Subcutaneous abdominal adipose tissue (tissue), 5 donors: ENCODE measurements around the gene AIPL1.

ENCODE experiments used
- H3K27ac ChIP-seq: one replicate; pipeline ENCODE4 v1.7.0; 2013; ENCODE audit warnings: low read depth, mild to moderate bottlenecking, inconsistent platforms, low read length, moderate library complexity
- H3K27me3 ChIP-seq, 5 donors: one replicate each; pipeline ENCODE4 v1.7.0; 2013; ENCODE audit warnings: low read length in 5 of 5, inconsistent platforms in 1 of 5; ENCODE audit not compliant: control insufficient read depth in 5 of 5, insufficient read depth in 4 of 5
- H3K36me3 ChIP-seq, 5 donors: one replicate each; pipeline ENCODE4 v1.7.0; 2013; ENCODE audit warnings: low read length in 5 of 5; ENCODE audit not compliant: control insufficient read depth in 5 of 5, insufficient read depth in 5 of 5
- H3K4me1 ChIP-seq, 5 donors: one replicate each; pipeline ENCODE4 v1.7.0; 2013; ENCODE audit warnings: low read length in 5 of 5, mild to moderate bottlenecking in 3 of 5, moderate library complexity in 1 of 5; ENCODE audit not compliant: control insufficient read depth in 5 of 5, insufficient read depth in 5 of 5
- H3K4me3 ChIP-seq, 5 donors: one replicate each; pipeline ENCODE4 v1.7.0; 2013; ENCODE audit warnings: low read length in 5 of 5, low read depth in 1 of 5
- H3K9ac ChIP-seq, 5 donors: one replicate each; pipeline ENCODE4 v1.7.0; 2013; ENCODE audit warnings: low read length in 5 of 5, mild to moderate bottlenecking in 4 of 5, moderate library complexity in 3 of 5
- H3K9me3 ChIP-seq, 5 donors: one replicate each; pipeline ENCODE4 v1.7.0; 2013; ENCODE audit warnings: low read length in 5 of 5; ENCODE audit not compliant: control insufficient read depth in 5 of 5
- donor health status: healthy.
- donor health status: healthy.
- donor health status: healthy.
- donor health status: healthy.
- donor health status: healthy.

The AIPL1 gene

DNA sequence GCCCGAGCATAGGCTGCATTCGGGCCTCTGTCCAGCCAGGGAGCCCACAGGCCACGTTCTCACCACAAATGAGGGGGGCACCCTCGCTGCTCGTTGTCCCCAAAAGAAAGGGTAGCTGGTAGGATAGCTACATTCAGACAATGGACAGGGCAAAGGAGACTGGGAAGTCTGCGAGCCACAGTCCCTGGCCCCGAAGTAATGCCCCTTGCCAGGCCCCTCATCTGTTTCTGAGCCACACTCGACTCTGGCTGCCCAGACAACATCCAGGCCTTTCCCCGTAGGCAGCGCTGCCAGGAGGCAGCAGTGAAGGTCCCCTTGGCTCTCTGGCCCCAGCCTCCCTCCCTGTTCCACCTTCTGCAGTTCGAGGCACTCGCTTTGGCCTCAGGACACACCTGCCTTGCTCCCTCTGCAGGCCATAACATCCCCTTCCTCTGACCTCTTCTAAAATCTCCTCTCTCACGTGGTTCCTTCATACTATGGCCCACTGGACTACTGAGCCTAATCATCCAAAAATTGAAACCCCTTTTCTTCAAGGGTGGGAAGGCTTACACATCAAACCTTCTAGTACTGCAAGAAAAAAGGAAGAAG is 12.2 kb downstream of the AIPL1 start:
- H3K9me3 ChIP-seq, result no peaks in the 10 kb centered on the region
- no peak overlapping the region for H3K4me3 ChIP-seq
- H3K36me3 ChIP-seq, result no peaks in the 10 kb centered on the region
- no peak overlapping the region for H3K9ac ChIP-seq
- H3K27ac ChIP-seq, result no peak overlapping the region
- peaks cover 0 to 24% (median 19%) of the 10 kb centered on the region in 5 donors for H3K27me3 ChIP-seq
- peaks cover 0 to 4% (median 0%) of the 10 kb centered on the region in 5 donors for H3K4me1 ChIP-seq

DNA sequence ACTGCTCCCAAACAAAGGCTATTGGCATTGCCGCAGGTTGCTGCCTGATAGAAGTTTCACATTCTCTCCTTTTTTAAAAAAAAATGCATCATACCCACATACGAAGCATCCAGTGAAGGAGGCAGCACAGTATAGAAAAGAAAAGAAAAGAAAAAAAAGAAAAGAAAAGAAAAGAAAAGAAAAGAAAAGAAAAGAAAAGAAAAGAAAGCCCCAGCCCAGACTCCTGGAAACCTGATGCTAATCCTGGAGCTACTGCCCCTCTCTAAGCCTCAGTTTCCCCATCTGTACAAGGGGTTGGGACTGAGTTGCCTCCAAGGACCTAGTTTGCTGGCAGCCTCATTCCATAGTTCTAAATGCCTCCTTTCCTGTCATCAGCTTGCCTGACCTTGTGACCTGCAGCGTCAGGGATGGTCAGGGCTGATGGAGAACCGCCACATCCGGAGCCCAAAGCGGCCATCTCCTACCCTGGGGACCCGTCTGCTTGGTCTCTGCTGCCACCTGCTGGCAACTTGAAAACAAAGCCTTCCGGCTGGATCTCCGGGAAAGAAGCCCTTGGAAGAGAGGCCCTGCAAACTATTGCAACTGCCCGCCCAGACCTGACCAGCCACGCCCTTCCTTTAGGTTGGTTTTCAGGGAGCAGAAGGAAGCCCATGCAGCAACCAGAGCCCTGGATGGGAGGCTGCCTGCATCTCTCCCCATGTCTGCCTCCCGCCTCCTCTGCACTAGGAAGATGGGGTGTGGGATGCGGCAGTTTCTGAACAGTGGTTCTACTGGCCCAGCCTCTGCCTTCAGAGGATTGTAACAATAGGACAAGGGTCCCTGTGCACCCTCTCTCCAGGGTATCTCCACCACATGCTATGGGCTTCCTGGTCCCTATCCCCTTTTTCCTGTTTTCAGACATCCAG is 13.0 kb downstream of the AIPL1 start:
- no peak overlapping the region for H3K27ac ChIP-seq
- no peaks in the 10 kb centered on the region for H3K4me1 ChIP-seq
- peaks cover 6 to 29% (median 23%) of the 10 kb centered on the region in 5 donors for H3K27me3 ChIP-seq
- H3K36me3 ChIP-seq, result no peaks in the 10 kb centered on the region
- no peaks in the 10 kb centered on the region for H3K9me3 ChIP-seq
- no peak overlapping the region for H3K9ac ChIP-seq
- H3K4me3 ChIP-seq, result no peak overlapping the region

DNA sequence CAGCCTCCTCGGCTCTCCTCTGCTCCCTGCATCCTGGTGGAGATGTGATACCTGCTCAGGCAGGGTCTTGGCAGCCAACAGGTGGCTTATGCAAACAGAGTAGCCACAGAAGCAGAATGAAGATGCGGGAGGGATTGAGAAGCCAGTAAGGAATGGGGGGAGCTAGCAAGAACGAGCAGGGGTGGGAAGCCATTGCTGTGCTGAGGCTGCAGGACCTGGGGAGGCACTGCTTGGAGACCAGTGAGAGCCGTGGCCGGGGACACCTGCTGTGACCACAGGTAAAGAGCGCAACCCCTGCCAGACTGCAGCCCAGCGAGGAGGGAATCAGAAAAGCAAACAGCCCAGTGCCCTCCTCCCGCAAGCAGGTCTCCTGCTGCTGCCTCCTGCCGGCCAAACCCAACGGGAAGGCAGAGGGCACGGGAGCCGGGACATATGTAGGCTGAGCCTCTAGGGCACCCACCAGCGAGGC is 14.7 kb downstream of the AIPL1 start:
- H3K4me1 ChIP-seq, result no peaks in the 10 kb centered on the region
- H3K4me3 ChIP-seq, result no peak overlapping the region
- H3K27ac ChIP-seq, result no peak overlapping the region
- no peaks in the 10 kb centered on the region for H3K36me3 ChIP-seq
- H3K27me3 ChIP-seq, result peaks cover 6 to 22% (median 19%) of the 10 kb centered on the region in 5 donors
- H3K9ac ChIP-seq, result no peak overlapping the region
- H3K9me3 ChIP-seq, result no peaks in the 10 kb centered on the region

DNA sequence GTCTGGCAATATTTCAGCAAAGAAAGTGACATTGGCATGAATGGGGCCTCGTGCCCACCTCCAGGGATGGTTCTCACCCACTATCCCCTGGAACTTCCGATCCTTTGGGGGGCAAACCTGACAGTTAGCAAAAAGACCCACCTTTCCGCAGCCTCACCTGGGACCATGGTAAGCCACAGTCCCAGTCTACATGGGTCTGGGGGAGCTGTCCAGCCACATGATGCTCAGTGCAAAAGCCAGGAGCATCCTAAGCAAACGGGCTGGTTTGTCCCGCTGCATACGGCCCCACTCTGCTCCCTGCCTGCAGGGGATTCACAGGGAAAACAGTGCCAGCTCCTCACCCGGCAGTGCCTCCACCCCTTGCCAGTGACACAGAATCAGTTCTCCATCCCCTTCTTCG is 19.3 kb downstream of the AIPL1 start:
- no peak overlapping the region for H3K4me3 ChIP-seq
- H3K27ac ChIP-seq, result no peak overlapping the region
- H3K9me3 ChIP-seq, result peaks cover 0 to 3% (median 0%) of the 10 kb centered on the region in 5 donors
- H3K27me3 ChIP-seq, result peaks cover 6 to 24% (median 11%) of the 10 kb centered on the region in 5 donors
- no peaks in the 10 kb centered on the region for H3K36me3 ChIP-seq
- H3K9ac ChIP-seq, result no peak overlapping the region
- H3K4me1 ChIP-seq, result no peaks in the 10 kb centered on the region

DNA sequence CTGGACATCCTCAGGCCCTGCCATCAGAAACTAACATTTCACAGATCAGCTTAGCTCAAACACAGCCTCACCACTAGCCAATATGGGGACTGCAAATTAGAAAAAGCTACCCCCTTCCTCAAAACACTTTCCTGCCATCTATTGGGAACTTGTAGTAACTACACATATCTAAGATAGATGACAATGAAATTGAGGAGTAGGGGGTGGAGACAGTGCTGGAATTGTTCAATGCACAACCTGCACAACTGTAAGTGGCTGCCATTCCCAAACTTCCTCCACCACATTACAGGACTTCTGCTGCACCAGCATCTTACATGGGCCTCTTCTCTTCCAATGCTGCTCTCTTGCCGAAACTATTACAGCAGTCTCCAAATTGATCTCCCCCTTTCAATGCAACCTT is 21.9 kb downstream of the AIPL1 start:
- H3K27ac ChIP-seq, result no peak overlapping the region
- H3K9ac ChIP-seq, result no peak overlapping the region
- H3K27me3 ChIP-seq, result peaks cover 3 to 18% (median 10%) of the 10 kb centered on the region in 5 donors

DNA sequence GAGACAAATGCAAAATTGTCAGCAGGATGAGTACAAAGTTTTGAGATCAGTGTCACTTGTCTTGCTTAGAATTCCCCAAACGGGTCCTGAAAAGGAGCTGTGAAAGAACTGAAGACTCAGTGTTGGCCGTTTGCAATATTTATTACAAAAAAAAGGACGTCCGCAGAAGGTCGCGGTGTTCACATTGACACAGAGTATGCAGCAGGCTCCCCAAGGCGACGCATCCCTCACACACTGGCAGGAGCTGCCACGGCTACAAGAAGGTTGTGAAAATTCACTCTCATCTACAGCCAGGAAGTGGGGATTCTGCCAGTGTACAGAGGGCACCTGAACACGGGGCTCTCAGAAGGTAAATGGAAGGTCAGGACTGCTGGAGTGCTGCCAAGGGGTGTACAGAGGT is 26.2 kb downstream of the AIPL1 start:
- Histone ChIP-seq H3K9ac (no peak overlapping the region), H3K9me3 (peaks cover 0 to 3% (median 0%) of the 10 kb centered on the region in 5 donors), H3K4me1 (no peaks in the 10 kb centered on the region), H3K27me3 (peaks cover 0 to 15% (median 9%) of the 10 kb centered on the region in 5 donors), H3K36me3 (no peaks in the 10 kb centered on the region), H3K4me3 (no peak overlapping the region), H3K27ac (no peak overlapping the region)

More for the DNA sequence above, 21.9 kb downstream of the AIPL1 start:
- no peak overlapping the region for H3K4me3 ChIP-seq
- peaks cover 0 to 3% (median 0%) of the 10 kb centered on the region in 5 donors for H3K9me3 ChIP-seq
- H3K4me1 ChIP-seq, result no peaks in the 10 kb centered on the region
- no peaks in the 10 kb centered on the region for H3K36me3 ChIP-seq

DNA sequence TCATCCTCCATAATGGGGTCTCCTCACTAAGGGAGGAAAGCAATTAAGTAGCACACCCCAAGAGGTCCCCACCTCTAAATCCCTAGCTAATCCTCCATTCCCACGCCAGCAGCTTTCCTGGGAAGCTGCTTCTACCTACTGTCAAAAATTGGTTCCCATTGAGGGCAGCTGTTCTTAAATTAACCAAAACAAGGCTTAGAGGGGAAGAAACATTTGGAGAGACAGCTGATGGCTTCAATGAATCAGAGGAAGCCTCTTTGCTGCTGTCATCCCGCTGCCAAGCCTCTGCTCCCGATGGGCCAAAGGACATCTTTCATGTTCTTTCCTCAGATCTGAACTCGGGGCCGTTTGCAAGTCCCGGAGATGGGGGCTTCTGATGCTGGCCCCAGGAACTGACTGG is 26.6 kb downstream of the AIPL1 start:
- H3K36me3 ChIP-seq, result no peaks in the 10 kb centered on the region
- no peak overlapping the region for H3K9ac ChIP-seq
- H3K4me3 ChIP-seq, result no peak overlapping the region
- peaks cover 0 to 3% (median 0%) of the 10 kb centered on the region in 5 donors for H3K9me3 ChIP-seq
- H3K27me3 ChIP-seq, result peaks cover 0 to 15% (median 9%) of the 10 kb centered on the region in 5 donors
- H3K4me1 ChIP-seq, result no peaks in the 10 kb centered on the region
- H3K27ac ChIP-seq, result no peak overlapping the region

DNA sequence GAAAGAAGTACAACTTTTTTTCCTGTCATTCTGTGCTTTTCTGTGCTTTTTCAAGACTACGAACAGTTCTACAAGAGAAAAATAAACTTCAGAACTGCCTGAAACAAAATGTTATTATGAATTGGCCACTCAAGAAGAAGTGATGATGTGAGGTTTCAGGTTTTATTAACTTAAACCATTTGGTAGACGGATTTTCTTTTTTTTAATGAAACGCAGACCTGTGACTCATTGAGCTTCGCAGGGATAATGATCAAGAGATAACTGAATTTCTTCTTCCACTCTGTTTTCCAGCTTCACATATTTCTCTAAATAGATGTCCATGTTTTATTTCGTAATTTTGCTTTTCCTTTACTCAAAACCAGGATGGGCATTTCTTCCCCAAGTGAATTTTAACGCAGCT is 32.7 kb downstream of the AIPL1 start:
- Histone ChIP-seq H3K27ac (no peak overlapping the region), H3K27me3 (peaks cover 0 to 8% (median 5%) of the 10 kb centered on the region in 5 donors), H3K36me3 (no peaks in the 10 kb centered on the region), H3K9ac (no peak overlapping the region), H3K4me1 (no peaks in the 10 kb centered on the region), H3K4me3 (no peak overlapping the region), H3K9me3 (peaks cover 6 to 16% (median 12%) of the 10 kb centered on the region in 5 donors)

DNA sequence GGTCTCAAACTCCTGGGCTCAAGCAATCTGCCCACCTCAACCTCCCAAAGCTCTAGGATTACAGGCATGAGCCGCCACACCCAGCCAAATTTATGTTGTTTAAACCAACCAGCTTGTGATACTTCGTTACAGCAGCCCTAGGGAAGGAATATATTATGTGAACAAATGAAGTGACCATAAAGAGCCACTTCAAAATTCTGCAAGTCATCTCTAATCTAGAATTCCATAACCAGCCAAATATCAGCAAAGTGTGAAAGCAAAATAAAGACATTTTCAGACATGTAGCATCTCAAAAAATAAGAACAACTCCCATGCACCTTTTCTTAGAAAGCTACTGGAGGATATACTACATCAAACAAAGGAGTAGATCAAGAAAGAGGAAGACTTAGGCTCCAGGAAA is 36.0 kb downstream of the AIPL1 start:
- no peaks in the 10 kb centered on the region for H3K36me3 ChIP-seq

DNA sequence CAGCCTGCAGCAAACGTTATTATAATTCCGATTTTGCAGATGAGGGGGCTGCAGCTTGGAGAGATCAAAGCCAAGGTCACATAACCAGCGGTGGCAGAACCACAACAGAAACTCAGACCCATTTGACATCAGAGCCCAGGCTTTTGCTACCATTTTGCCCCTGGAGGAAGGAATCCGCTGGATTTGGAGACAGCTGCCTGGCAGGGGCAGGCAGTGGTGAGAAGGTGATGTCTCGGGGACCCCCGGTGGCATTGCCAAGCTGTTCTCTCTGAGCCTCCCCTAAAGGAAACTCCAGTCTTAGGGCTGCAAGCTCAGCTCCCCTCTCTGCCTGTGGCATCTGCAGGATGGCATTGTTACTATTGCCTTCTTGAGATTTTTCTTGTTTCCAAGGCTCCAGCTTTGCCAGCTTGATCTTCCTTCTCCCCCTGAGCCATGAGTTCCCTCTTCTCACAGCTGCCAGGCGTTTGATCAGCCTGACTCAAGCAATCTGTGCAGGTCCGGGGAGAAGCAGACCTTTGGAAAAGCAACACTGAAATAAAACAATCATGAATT is 40.8 kb downstream of the AIPL1 start:
- H3K4me1 ChIP-seq, result peaks cover 0 to 2% (median 0%) of the 10 kb centered on the region in 5 donors
- H3K27ac ChIP-seq, result no peak overlapping the region
- peaks cover 11 to 27% (median 17%) of the 10 kb centered on the region in 5 donors for H3K27me3 ChIP-seq
- H3K4me3 ChIP-seq, result no peak overlapping the region
- peaks cover 2 to 12% (median 6%) of the 10 kb centered on the region in 5 donors for H3K9me3 ChIP-seq
- H3K9ac ChIP-seq, result no peak overlapping the region
- H3K36me3 ChIP-seq, result no peaks in the 10 kb centered on the region

More for the DNA sequence above, 36.0 kb downstream of the AIPL1 start:
- no peak overlapping the region for H3K27ac ChIP-seq
- no peak overlapping the region for H3K9ac ChIP-seq
- no peaks in the 10 kb centered on the region for H3K4me1 ChIP-seq
- no peak overlapping the region for H3K4me3 ChIP-seq
- peaks cover 6 to 16% (median 12%) of the 10 kb centered on the region in 5 donors for H3K9me3 ChIP-seq
- peaks cover 4 to 17% (median 7%) of the 10 kb centered on the region in 5 donors for H3K27me3 ChIP-seq
